HG02870 (cell line): ENCODE data around the gene PAWR.

ENCODE experiments used
- ATAC-seq: cut with Tn5 transposase; IDR thresholded peaks from one replicate; pipeline ENCODE4 v1.9.1; 2021; ENCODE audit warnings: mild to moderate bottlenecking, moderate library complexity; ENCODE audit not compliant: unreplicated experiment

The PAWR gene

GRCh38 chr12:79690638-79691510, at the start of gene PAWR:
PAWR (minus strand) TSS chr12:79690964; CDS start chr12:79690244, 720 bp downstream.
- ATAC-seq: peak; percentile 58

- ATAC-seq: peak; percentile 87
Measured at GRCh38 chr12:79737875-79738718, 47.3 kb upstream of the PAWR start.

- no peak for ATAC-seq
Measured at GRCh38 chr12:79732638-79733037, 41.9 kb upstream of the PAWR start.

GRCh38 chr12:79725987-79726386, 35.2 kb upstream of the PAWR start:
- ATAC-seq: no peak

- no peak for ATAC-seq
Measured at GRCh38 chr12:79717006-79717405, 26.2 kb upstream of the PAWR start.

GRCh38 chr12:79715308-79715707, 24.5 kb upstream of the PAWR start:
- no peak for ATAC-seq

GRCh38 chr12:79710707-79711483, 20.1 kb upstream of the PAWR start:
- no peak for ATAC-seq

GRCh38 chr12:79707830-79708229, 17.1 kb upstream of the PAWR start:
- no peak for ATAC-seq

GRCh38 chr12:79706676-79707075, 15.9 kb upstream of the PAWR start:
- no peak for ATAC-seq

GRCh38 chr12:79706156-79706555, 15.4 kb upstream of the PAWR start:
- ATAC-seq: no peak

GRCh38 chr12:79698966-79699365, 8.2 kb upstream of the PAWR start:
- no peak for ATAC-seq

GRCh38 chr12:79696416-79696815, 5.7 kb upstream of the PAWR start:
- ATAC-seq: no peak

GRCh38 chr12:79692860-79693577, 2.3 kb upstream of the PAWR start:
- no peak for ATAC-seq

- ATAC-seq: no peak
Measured at GRCh38 chr12:79691511-79692248, 916 bp upstream of the PAWR start.

- peak; percentile 27 for ATAC-seq
Measured at GRCh38 chr12:79690142-79690637, 574 bp downstream of the PAWR start.

- peak; percentile 11 for ATAC-seq
Measured at GRCh38 chr12:79689477-79690141, 1.2 kb downstream of the PAWR start.

GRCh38 chr12:79689061-79689476, 1.7 kb downstream of the PAWR start:
- ATAC-seq: no peak

- ATAC-seq: no peak
Measured at GRCh38 chr12:79688376-79689060, 2.2 kb downstream of the PAWR start.
